ENCODE measurements around the gene SSC5D.

The SSC5D gene

DNA sequence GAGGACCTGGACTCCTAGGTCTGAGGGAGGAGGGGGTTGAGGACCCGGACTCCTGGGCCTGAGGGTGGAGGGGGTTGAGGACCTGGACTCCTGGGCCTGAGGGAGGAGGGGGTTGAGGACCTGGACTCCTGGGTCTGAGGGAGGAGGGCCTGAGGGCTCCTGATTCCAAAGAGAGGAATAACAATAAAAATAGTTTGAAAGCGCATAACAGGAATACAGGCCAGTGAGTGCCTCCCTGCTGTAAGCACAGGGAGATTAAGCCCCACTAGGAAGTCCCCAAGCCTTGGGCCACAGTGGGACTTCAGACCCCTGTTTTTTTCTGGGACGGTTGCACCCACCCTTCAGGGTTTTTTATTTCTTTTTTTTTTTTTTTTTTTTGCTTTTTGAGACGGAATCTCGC, 49.9 kb downstream of the SSC5D start:
- POLR2A ChIA-PET, result no interaction called here
- DNase-seq (ENCODE audit: low read depth, low spot score), result no peak
- TF ChIP-seq, protein P1, sequence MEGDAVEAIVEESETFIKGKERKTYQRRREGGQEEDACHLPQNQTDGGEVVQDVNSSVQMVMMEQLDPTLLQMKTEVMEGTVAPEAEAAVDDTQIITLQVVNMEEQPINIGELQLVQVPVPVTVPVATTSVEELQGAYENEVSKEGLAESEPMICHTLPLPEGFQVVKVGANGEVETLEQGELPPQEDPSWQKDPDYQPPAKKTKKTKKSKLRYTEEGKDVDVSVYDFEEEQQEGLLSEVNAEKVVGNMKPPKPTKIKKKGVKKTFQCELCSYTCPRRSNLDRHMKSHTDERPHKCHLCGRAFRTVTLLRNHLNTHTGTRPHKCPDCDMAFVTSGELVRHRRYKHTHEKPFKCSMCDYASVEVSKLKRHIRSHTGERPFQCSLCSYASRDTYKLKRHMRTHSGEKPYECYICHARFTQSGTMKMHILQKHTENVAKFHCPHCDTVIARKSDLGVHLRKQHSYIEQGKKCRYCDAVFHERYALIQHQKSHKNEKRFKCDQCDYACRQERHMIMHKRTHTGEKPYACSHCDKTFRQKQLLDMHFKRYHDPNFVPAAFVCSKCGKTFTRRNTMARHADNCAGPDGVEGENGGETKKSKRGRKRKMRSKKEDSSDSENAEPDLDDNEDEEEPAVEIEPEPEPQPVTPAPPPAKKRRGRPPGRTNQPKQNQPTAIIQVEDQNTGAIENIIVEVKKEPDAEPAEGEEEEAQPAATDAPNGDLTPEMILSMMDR (IDR thresholded peaks at IDR 0.05; ENCODE audit: insufficient read depth, low read length, missing control alignments), result no peak
- CTCF ChIA-PET, result no interaction called here
- no peak overlapping the region for H3K4me3 ChIP-seq (ENCODE audit: low read depth, low read length)

DNA sequence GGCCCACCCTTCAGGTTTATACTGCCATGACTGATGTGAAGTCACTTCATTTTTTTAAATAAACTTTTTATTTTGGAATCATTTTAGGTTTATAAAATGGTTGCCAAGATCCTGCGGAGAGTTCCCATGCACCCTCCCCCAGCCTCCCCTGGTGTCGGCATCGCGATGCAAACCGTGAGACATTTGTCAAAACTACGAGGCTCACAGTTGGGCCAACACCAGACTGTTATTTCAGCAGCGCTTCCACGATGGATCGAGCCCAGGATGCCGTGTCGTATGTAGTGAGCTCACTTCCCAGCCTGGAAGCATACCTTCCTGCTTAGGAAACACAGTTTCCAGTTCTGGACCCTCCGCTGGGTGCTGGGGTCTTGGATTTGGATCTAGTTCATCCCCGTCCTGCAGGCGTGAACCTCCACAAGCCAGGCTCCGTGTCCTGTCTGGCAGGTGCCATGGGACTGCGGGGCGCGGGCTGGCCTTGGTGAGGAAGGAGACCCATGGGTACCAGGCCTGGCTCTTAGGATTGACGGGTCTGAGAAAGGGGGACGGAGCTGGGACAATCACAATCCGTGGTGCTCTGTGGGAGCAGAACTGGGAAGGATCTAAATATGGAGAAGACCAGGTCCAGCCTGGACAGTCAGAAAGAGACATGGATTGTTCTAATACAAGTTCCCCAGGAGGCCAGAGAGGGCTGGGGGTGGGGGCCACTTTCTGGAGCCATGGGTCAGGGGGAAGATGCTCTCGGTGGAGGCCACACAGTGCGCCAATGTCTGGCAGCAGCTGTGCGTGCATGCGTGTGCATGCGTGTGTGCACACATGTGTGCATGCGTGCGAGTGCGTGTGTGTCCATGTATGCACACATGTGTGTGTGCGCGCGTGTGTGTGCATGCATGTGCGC, 51.1 kb downstream of the SSC5D start:
- no peak overlapping the region for H3K4me3 ChIP-seq (ENCODE audit: low read depth, low read length)
- DNase-seq (ENCODE audit: low read depth, low spot score), result no peak
- TF ChIP-seq, protein P1 (IDR thresholded peaks at IDR 0.05; ENCODE audit: insufficient read depth, low read length, missing control alignments), result no peak
- POLR2A ChIA-PET, result no interaction called here
- CTCF ChIA-PET, result interaction anchor here (1.8 kb wide), 1 partner anchor 13 kb away, joined by 4 read pairs; no protein-coding TSS in a partner anchor

DNA sequence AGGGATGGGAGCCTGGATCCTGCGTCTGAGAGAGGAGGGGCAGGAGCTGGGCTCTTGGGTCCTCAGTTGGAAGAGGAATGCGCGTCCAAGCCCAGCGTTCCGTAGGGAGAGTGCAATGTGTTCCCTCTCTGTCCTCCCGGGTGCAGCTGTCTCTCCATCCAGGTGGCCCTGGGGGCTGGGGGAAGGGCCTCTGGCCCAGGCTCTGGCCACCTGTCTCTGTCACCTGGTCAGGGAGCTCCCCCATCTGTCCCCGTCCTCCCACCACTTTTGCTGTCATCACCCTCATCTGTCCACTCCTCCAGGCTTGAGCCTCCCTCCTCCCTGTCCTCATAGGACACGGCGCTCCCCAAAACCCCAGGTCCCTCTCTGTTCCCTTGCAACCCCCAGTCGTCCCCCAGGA, 52.4 kb downstream of the SSC5D start:
- no peak for DNase-seq (ENCODE audit: low read depth, low spot score)
- POLR2A ChIA-PET, result no interaction called here
- CTCF ChIA-PET, result interaction anchor here (0.8 to 1.1 kb wide), 2 partner anchors 20 to 37 kb away, joined by 3 read pairs; no protein-coding TSS in a partner anchor
- no peak overlapping the region for H3K4me3 ChIP-seq (ENCODE audit: low read depth, low read length)
- TF ChIP-seq, protein P1 (IDR thresholded peaks at IDR 0.05; ENCODE audit: insufficient read depth, low read length, missing control alignments), result no peak

DNA sequence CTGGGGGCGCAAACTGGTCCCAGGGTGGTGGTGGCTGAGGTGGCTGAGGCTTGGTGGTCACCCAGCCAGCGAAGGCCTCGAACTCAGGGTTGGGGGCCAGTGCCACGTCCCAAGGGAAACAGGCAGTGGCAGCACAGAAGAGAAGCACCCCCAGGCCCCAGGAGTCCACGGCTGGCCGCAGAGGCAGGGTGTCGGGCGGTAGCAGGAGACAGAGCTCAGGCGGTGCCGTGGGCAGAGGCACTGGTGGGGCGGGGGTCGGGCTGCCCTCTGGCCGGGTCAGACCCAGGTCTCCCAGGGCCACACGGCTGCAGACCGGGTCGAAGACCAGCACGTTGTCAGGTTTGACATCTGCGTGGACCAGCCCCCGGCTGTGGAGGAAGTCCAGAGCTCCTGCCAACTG, 52.9 kb downstream of the SSC5D start:
- POLR2A ChIA-PET, result no interaction called here

DNA sequence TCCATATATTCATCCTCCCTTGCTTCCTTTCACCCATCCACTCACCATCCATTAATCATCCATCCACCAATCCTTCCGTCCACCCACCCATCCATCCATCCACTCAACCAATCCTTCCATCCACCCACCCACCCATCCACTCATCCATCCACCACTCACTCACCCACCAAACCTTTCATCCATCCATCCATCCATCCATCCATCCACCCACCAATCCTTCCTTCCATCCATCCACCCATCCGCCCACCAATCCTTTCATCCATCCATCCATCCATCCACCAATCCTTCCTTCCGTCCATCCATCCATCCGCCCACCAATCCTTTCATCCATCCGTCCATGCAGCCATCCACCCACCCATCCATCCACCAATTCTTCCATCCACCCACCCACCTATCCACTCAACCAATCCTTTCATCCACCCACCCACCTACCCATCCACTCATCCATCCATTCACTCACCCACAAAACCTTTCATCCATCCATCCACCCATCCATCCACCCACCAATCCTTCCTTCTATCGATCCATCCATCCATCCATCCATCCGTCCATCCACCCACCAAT, 54.1 kb downstream of the SSC5D start:
- no peak overlapping the region for H3K4me3 ChIP-seq (ENCODE audit: low read depth, low read length)
- ChIA-PET POLR2A (no interaction called here), CTCF (no interaction called here)
- TF ChIP-seq, protein P1 (IDR thresholded peaks at IDR 0.05; ENCODE audit: insufficient read depth, low read length, missing control alignments), result no peak
- no peak for DNase-seq (ENCODE audit: low read depth, low spot score)

More for the DNA sequence above, 52.9 kb downstream of the SSC5D start:
- no peak for DNase-seq (ENCODE audit: low read depth, low spot score)
- TF ChIP-seq, protein P1 (IDR thresholded peaks at IDR 0.05; ENCODE audit: insufficient read depth, low read length, missing control alignments), result no peak
- CTCF ChIA-PET, result interaction anchor here (0.8 to 1.1 kb wide), 3 partner anchors 21 to 47 kb away, joined by 3 read pairs; no protein-coding TSS in a partner anchor
- no peak overlapping the region for H3K4me3 ChIP-seq (ENCODE audit: low read depth, low read length)

DNA sequence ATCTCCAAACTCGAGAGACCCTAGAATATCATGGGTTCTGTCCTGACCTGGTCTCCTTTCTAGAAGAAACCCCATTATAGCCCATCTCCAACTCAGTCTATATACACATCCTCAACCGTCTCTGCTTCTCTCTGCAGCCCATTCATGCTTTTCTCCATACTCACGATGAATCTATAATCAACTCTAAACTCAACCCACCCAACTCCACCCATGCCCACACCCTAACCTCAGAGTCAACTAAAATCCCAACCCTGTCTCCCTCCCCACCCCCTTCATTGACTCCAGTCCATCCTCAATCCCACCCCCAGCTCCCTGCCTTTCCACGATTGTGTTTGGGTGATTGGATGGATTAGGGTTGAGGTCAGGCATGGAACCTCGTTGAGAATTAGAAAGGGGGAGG, 55.3 kb downstream of the SSC5D start:
- CTCF ChIA-PET, result no interaction called here
- DNase-seq (ENCODE audit: low read depth, low spot score), result no peak
- no peak overlapping the region for H3K4me3 ChIP-seq (ENCODE audit: low read depth, low read length)
- TF ChIP-seq, protein P1 (IDR thresholded peaks at IDR 0.05; ENCODE audit: insufficient read depth, low read length, missing control alignments), result no peak
- POLR2A ChIA-PET, result no interaction called here

Data from AG04449 (cell line).